ENCODE measurements around the gene DSTN.

- no peak for TF ChIP-seq POLR2A (IDR thresholded peaks at IDR 0.05; ENCODE audit: low read depth, low read length)
- no peak for TF ChIP-seq CEBPB (IDR thresholded peaks at IDR 0.05; ENCODE audit: low read depth, low read length)
- no peak for TF ChIP-seq CTCF (conservative IDR thresholded peaks at IDR 0.05; ENCODE audit: low read depth, low read length)
- no peak for TF ChIP-seq SMC3 (IDR thresholded peaks at IDR 0.05; ENCODE audit: low read depth, low read length)
- TF ChIP-seq RCOR1 (IDR thresholded peaks at IDR 0.05; ENCODE audit: insufficient replicate concordance, low read length): no peak
- no peak for TF ChIP-seq MAZ (IDR thresholded peaks at IDR 0.05; ENCODE audit: borderline replicate concordance, low read depth, low read length)
Observed at GRCh38 chr20:17636523-17637412, 66.9 kb downstream of the DSTN start.
